C4-2B (cell line): Measurements from ENCODE around the gene TSC22D1.

Experiments used
- CTCF ChIP-seq: fragments of 450-650 bp; conservative IDR thresholded peaks from 2 replicates; pipeline ENCODE4 v1.5.1; 2017; ENCODE audit warnings: mild to moderate bottlenecking
- ZFX ChIP-seq: fragments of 450-650 bp; IDR thresholded peaks from 2 replicates; pipeline ENCODE4 v1.6.1; 2017

GRCh38 chr13:44415815-44416214 lies 160.3 kb downstream of the TSC22D1 start:
- TF ChIP-seq CTCF (no peak), ZFX (no peak)
